ENCODE measurements around the gene BABAM2.

Gene BABAM2

DNA sequence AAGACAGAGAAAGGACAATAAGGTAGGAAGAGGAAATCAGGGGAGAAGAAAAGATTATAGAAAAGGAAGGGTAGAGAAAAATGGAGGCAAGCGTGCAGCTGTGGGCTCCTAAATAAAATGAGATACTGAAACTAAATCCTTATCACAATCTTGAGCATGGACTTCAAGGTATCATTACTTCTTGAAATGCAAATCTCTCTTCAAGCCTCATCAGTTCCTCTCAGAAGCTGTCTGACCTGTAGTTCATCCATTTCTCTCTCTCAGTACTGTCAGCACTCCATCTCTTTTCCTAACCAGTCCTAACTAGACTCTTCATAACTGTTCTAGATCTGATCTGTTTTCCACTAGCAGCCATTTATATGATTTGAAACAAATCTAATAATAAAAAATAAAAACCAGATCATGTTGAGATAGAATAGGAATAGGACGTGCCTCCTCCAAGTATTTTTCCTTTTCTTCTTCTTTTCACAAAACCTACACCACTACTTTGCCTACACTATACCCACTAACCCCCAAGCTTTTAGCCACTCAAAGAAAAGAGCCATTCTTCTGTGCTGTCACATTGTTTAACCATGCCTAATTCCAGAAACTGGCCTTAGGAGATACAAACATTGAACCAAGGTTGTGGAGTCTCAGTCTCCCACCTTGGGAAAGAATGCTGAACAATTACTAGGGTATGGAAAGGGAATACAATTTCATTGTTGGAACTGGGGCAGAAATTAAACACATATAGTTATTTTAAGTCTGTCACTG is 21.1 kb downstream of the BABAM2 start:
- DNase-seq (ENCODE audit: low read depth), result no peak

DNA sequence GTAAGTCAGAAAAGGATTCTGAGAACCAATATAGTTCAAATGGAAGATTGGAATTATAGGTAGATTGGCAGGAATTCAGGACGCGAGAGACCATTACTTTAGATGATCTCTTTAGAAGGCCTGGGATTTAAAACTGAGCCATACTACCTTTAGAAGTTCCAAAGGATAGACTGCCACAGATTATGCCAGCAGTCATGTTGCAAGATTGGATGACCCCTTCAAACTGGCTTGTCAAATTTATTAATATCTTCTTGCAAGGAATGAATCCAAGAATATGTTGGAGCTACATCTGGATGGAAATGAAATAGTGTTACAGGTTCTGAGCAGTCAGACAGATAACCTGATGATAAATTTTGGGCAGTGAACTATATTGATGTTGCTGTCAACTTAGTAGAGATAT is 22.0 kb downstream of the BABAM2 start:
- peak; percentile 84 for DNase-seq (ENCODE audit: low read depth)

DNA sequence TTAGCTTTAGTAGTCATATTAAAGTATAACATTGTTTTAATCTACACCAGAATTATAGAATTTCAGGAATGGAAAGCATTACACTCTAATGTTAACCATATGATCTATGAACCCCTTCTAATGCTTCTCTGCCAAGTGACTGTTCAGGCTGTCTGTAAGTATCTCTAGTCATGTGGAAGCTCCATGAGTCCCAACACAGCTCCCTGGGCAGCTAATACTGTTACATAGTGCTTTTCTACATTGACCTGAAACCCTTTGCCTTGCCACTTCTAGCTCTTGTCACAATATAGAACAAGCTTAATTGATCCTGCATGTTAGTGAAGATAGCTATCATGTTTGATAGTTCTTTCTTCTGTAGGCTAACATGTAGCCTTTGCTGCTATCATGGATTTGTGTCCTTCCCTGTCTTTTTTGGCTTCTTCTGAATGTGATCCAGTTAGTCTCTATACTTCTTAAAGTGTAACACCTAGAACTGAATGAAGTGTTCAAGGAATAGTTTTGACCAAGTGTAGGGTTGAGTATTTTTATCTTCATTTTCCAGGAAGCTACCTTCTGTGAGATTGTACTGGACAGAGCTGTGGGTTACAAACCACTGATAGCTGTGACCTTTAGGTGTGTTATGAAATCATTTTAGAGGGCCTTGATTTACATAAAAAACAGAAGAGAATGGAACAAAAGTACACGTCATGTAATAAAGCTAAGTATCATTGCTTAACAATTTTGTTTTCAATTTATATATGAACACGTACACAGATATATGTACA is 23.7 kb downstream of the BABAM2 start:
- peak; percentile 73 for DNase-seq (ENCODE audit: low read depth)

DNA sequence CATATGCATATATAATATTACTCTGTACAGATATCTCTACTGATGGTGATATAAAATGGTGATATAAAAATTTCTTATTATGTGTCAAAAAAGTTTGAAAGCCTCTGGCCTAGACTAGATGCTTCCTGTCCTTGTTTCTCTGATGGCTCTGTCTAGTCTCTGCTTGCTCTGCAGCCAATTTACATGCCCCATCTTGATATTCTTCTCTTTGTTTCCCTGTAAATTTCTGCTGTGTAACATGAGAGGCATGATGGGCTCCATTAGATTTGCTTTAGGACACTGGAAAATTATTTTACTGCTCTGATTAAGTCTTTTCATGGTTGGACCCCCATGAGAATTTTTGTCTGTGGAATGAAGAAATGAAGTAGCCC is 24.3 kb downstream of the BABAM2 start:
- DNase-seq (ENCODE audit: low read depth), result no peak

DNA sequence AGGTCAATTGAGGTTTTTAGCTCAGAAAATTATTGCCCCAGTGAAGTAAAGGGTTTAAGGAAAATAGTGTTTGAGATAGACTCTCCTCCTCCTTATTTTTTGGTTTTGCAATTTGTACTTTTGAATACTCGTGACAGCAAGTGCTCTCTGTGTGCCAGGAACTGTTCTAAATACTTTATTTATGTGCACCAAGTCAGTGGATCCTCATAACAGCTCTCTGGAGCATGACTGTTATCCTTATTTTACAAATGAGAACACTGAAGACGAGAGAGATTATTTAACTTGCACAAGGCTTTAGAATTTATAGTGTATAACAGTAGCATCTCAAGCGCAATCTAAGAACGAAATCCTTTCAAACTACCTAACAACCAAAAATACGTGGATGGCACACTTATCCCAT is 24.7 kb downstream of the BABAM2 start:
- peak; percentile 96 for DNase-seq (ENCODE audit: low read depth)

DNA sequence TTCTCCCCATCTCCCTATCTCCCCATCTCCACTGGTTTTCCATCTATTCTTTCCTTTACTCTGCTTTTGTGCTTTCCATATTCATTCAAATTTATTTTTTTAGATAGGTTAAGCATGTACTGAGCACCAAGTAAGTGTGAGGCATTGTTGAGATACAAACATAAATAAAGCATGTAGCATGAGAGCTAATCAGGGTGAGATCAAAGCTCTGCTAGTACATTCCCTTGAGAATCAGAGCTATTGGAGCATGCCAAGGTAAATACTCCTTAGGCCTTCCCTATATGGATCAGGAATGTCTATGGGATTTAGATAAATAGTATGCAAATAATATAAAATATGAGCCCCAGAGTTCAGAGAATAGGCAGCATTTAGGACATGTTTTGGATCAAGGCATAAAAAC is 25.3 kb downstream of the BABAM2 start:
- no peak for DNase-seq (ENCODE audit: low read depth)

DNA sequence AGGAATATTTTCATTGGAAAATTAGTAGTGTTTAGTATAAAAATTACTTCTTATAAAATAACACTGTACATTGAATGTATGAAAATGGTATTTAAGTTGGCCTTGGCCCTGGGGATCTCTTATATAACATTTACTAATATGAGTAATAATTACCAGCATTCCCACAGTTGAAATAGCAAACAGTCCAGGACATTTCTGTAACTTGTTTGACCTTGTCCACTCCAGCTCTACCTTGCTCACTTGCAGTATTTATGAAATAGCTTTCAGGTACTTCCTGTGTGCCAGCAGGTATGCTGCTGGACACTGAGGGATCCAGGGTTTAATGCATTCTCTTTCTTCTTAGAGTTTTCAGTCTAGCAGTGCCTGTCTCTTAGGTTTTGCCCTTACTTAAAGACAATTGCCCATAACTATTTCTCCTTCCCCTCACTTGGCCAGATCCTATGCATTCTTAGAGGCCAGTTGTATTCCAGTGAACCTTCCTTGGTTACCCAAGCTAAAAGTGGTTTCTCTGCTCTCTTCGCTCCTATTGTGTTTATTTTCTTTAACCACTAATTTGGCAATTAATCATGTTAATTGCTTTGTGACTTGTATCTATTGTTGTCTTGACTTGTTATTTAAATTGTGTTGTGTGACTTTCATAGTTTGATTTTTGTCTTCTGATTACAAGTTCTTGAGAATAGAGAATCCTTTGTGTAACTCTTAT is 25.9 kb downstream of the BABAM2 start:
- DNase-seq (ENCODE audit: low read depth), result no peak

DNA sequence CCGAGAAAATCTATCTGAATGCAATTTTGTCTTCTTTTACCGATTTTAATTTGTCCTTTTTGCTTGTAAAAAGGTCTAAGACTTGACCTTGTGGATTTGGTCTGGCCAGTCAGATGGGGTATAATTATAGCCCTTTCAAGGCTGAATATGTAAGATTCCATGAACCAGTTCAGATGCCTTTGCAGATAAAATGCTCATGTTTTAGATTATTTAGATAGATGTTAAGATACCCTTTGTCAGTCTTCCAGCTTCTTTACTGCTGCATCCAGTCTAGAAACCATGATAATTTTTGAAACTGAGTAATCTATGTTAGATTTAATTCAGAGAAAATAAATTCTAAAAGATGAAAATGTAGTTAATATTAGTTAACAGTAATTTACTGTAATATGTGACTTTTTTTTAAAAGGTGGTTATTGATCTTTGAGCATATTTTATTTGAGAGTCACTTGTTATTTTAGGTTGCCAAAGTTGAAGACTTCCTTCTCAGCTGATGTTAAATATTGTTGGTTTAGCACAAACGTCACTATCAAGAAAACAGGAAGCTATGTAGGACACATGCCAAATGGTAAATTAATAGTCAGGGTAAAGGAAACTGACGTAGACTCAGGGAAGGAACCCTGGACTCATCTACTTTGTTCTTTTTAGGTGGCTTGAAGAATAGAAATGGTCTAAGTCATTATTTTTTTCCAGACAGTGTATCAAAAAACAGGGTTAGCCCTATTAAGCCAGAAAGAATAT is 29.8 kb downstream of the BABAM2 start:
- peak; percentile 70 for DNase-seq (ENCODE audit: low read depth)

DNA sequence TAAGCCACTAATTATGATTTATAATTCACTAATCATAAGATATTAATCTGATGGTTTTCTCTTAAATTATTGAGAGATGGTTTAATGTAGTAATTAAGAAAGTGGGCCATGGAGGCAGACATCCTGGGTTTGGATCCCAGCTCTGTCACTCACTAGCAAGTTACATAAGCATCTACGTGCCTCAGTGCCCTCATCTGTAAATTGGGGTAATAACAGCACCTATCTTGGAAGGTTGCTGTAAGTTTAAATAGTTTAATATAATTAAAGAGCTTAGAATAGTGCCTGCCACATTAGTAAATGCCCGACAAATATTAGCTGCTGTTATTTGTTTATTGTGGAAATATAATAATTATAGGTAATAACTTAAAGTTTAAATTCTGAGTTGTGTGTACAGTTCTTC is 30.9 kb downstream of the BABAM2 start:
- DNase-seq (ENCODE audit: low read depth), result no peak

DNA sequence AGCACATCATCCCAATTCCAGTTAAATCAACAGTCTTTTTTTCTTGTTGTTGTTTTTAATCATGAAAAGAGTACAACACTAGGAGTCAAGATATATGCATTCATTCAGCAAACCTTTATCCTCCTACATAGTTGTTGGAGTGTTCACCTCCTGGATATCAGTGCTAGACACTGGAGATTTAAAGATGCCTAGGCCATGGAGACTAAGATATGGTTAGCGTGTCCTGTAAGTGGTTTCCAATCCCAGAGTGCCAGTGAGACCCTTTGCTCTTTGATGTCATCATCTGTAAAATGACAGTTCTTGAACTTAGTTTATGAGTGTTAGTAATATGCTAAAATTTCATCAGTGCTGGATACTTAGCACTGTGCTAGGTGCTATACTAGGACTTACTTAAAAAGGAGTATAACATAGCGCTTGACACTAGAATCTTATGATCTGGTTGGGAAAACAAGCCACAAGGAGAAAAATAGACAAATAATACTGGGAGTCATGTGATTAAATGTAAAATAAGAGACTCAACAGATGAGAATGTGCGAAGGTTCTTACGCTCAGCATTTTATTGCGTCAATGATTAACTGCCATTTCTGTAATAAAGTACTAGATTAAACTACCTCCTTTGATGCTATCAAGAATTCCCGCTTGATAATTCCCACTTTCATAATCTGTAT is 31.5 kb downstream of the BABAM2 start:
- no peak for DNase-seq (ENCODE audit: low read depth)

DNA sequence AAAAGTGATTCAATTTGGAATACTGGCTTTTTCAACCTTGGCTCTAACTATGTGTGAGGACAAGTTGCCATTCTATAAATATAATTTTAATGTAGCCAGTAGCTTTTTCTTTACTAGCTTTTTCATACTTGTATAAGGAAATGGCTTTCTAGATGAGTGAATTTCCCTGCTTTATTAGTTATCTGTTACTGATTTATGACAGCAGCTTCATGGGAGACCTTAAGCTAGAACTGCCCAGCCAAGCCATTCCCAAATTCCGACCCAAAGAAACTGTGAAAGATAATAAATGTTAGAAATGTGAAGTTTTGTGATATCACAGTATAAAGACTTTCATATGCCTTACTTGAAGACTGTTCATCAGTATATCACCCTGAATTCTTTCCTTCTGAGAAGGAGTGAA is 32.3 kb downstream of the BABAM2 start:
- no peak for DNase-seq (ENCODE audit: low read depth)

DNA sequence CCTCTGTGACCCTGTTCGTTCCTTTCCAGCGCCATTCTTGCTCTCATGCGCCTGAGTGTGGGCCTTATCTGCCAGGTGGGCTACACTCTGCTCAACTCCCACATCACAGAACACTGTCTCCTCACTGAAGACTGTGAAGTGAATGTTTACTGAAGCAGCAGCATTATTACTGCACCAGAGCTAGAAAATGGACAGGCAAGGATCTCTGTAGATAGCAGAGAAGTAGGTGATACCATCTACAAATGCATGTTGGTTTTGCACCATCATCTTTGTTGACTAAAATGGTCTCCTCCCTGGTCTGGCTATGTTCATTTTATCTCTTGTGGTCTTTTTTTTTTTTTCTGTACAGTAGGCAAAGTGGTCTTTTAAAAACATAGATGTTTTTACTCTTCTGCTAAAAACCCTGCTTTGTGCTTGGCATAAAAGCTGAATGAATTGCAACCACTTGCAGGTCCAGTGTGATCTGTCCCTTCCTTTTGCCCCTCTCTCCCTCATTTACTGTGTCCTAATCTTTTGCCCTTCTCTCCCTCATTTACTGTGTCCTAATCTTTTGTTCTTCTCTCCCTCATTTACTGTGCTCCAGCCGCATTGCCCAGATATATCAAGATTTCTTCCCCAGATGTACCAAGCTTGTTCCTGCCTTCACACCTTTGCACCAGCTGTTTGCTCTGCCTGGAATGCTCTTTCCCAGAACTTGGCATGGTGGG is 35.4 kb downstream of the BABAM2 start:
- DNase-seq (ENCODE audit: low read depth), result no peak

DNA sequence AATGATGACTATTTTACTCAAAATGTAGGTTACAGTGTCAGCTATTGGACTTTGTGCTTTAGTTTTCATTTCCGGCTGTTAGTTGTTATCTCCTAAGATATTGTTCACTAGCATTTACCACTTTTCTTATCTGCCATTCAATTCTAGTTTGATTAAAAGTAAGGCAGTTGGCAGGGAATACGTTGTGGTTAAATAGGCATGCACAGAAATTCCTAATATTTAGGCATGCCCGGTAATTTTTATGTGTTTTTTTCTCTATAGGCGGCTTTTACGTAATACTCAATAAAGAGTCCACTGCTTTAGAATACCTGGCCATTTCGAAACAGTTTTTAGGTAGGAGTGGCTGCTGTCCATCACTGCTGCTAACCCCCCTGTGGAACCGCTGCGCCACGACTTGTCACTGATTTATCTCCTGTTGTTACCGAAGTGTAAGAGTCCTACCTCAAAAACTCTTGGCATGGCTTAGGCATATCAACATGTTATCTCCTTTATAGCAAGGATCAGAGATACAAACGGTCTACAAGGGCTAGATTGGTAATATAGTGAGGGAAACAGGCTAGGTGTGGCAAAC is 39.5 kb downstream of the BABAM2 start:
- no peak for DNase-seq (ENCODE audit: low read depth)

DNA sequence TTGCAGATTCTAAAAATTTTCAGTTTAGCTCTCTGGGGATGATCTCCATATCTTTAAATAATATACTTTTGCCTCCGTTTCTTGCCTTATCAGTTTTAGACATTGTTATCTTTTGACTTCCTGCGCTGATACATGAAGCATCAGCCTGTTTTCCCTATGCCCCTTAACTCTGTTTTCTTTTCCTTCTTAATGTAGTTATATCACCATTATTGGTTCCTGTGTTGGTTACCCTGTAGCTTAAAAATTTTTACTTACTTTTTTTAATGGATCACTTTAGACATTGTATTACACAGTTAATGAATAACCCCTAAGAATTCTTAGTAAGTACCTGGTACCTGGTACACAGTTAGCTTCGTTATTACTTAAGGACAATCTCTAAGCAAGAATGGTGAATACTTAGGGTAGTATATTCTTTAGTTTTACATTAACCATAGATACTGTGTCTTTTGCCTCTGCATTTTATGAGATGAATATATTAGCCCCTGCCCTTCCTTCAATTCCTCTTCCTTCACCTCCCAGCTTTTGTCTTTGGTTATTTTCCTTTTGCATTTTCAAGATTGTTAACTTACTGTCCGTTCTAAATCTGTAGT is 40.9 kb downstream of the BABAM2 start:
- no peak for DNase-seq (ENCODE audit: low read depth)

DNA sequence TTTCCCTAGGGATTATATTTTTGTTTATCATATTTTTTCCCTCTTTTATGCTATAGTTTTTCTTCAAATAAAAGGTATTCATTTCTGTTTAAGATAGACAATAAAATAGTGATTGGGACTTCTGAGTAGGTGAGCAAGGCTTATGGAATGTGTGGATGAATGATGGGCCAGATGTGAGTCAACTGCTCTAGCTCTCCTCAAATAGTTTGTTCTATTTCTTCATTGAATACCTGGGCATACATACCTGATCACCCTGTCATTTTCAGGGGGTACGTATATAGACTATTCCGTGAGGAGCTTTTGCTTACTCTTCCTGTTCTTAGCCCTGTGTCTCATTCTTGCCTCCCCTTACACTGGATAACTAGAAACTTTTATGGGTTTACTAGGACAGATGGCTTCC is 41.9 kb downstream of the BABAM2 start:
- DNase-seq (ENCODE audit: low read depth), result peak; percentile 80

DNA sequence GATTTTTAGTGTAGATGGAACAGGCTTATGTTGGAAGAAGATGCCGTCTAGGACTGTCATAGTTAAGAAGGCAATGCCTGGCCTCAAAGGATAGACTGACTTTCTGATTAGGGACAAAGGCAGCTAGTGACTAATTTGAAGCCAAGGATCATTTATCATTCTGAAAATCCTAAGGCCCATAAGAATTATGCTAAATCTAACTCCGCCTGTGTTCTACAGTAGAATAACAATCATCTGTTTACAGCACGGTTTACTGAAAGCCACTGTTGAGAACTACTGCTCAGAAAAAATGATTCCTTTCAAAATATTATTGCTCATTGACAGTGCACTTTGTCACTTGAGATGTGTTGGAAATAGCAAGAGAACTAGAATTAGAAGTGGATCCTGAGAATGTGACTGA is 44.5 kb downstream of the BABAM2 start:
- no peak for DNase-seq (ENCODE audit: low read depth)

DNA sequence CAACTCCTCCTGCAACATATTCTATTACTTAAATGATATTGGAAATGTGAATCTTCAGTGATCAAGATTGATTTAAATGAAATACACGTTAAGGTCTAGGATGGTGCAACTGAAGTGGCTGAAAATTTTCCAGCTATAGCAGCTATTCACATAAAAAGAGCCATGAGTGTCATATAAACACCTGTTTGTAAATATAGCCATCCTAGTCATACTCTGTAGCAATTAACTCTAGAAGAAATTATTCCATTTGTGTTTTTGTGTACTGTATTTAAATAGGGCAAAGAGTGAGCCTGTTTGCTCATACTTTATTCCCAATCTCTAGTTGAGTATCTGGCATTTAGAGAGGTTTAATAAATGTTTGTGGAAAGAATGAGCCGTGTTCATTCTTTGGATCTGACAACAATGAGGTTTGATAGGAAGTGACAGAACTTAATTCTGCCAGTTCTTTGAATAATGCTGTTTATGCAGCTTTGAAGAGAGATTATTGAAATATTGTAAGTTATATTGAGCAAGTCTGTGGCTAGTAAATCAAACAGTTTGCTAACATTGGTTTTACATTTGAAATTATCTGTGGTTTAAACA is 49.7 kb downstream of the BABAM2 start:
- no peak for DNase-seq (ENCODE audit: low read depth)

DNA sequence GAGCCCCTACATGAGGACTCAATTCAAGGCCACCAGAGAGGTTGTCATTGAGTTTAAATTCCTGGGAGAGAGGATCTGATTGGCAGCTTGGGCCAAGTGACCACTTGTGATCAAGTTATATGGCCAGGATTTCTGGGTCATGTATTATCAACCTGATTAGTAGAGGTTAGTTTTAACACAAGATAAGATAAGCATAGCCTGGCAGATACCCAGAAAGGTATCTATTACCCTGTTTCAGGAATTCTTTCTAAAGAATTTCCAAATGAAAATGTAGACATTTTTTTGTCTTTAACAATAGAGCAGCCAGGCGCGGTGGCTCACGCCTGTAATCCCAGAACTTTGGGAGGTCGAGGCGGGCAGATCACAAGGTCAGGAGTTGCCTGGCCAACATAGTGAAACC is 50.5 kb downstream of the BABAM2 start:
- DNase-seq (ENCODE audit: low read depth), result no peak

DNA sequence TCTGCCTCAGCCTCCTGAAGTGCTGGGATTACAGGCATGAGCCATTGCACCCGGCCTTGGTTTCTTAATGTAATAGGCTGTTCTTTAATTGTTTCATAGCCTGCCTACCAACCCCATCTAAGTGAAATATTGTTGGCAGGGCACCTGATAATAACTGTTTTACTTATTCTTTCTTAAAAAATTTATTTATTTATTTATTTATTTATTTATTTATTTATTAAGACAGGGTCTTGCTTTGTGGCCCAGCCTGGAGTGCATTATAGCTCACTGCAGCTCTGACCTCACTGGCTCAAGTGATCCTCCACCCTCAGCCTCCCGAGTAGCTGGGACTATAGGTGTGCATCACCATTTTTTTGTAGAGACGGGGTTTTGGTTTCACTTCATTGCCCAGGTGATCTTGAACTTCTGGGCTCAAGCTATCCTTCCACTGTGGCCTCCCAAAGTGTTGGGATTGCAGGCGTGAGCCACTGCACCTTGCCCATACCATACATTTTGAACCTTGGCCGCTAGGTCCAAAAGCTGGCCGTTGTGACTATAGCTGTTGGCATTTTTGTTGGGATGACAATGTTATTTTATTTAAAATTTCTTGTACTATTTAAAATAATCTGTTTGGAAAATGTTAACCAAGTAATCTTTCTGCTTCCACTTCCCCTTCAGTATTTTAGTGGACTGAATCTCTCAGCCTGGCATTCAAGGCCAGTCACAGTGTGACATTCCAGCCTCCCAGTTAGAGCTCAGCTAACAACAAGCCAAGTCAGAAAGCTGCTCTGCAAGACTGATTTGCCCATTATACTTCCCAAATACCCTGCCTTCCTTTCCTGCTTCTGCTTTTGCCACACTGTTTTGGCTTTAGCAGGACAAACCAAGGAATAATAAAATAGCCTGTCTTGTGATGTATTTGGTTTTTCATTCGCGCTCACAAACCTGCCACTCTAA is 52.4 kb downstream of the BABAM2 start:
- DNase-seq (ENCODE audit: low read depth), result no peak

Data from amniotic epithelial cell (primary cell).